Liver (tissue), 9 donors: ENCODE results near the gene TRIM67. TPM values are rescaled to one million over a fixed set of nuclear protein-coding genes. Genes with fewer than 3 reads are reported as not detected.
A peak's percentile ranks its signal among the peaks of the same experiment; 100 is the strongest.

Experiments used
- DNase-seq: peaks from one replicate; pipeline ENCODE4 v3.0.0-alpha.2; 2017; ENCODE audit warnings: low spot score
- H3K27ac ChIP-seq, 2 donors: one replicate each; pipeline ENCODE4 v1.7.0; 2013; ENCODE audit warnings: inconsistent platforms in 2 of 2, low read length in 2 of 2, control low read depth in 1 of 2, low read depth in 1 of 2, mild to moderate bottlenecking in 1 of 2
- H3K27me3 ChIP-seq, 4 donors: one replicate each; pipeline versions ENCODE4 v1.6.1 to v1.7.0; 2013; ENCODE audit warnings: low read length in 3 of 4, inconsistent platforms in 1 of 4, mild to moderate bottlenecking in 1 of 4, moderate library complexity in 1 of 4; ENCODE audit not compliant: control insufficient read depth in 4 of 4, insufficient read depth in 4 of 4
- H3K36me3 ChIP-seq, 4 donors: one replicate each; pipeline versions ENCODE4 v1.6.1 to v1.7.0; 2013; ENCODE audit warnings: low read length in 3 of 4, mild to moderate bottlenecking in 3 of 4, low read depth in 1 of 4, moderate library complexity in 1 of 4; ENCODE audit not compliant: control insufficient read depth in 4 of 4, insufficient read depth in 3 of 4
- H3K4me1 ChIP-seq, 4 donors: one replicate each; pipeline versions ENCODE4 v1.6.1 to v1.7.0; 2013; ENCODE audit warnings: low read length in 3 of 4, mild to moderate bottlenecking in 3 of 4, moderate library complexity in 1 of 4; ENCODE audit not compliant: control insufficient read depth in 4 of 4, insufficient read depth in 4 of 4
- H3K4me3 ChIP-seq, 3 donors: one replicate each; pipeline versions ENCODE4 v1.6.1 to v1.7.0; 2013; ENCODE audit warnings: low read length in 3 of 3, control low read depth in 1 of 3, low read depth in 1 of 3, mild to moderate bottlenecking in 1 of 3
- H3K9ac ChIP-seq, 2 donors: one replicate each; pipeline ENCODE4 v1.7.0; 2013; ENCODE audit warnings: low read length in 2 of 2, mild to moderate bottlenecking in 2 of 2, moderate library complexity in 2 of 2, control low read depth in 1 of 2, low read depth in 1 of 2
- H3K9me3 ChIP-seq, 4 donors: one replicate each; pipeline versions ENCODE4 v1.6.1 to v1.7.0; 2013; ENCODE audit warnings: low read length in 3 of 4; ENCODE audit not compliant: control insufficient read depth in 4 of 4
- FOXA1 ChIP-seq: IDR thresholded peaks from 2 replicates; pipeline ENCODE4 v1.6.1; 2016; ENCODE audit warnings: antibody characterized with exemption
- HNF4G ChIP-seq: IDR thresholded peaks from 2 replicates; pipeline ENCODE4 v1.6.1; 2016; ENCODE audit warnings: antibody characterized with exemption
- NR2F2 ChIP-seq: IDR thresholded peaks from 2 replicates; pipeline ENCODE4 v1.6.1; 2016; ENCODE audit warnings: antibody characterized with exemption
- RAD21 ChIP-seq, 2 donors: IDR thresholded peaks; 2 replicates each; pipeline ENCODE4 v1.6.1; 2016; ENCODE audit warnings: antibody characterized with exemption in 2 of 2, mild to moderate bottlenecking in 2 of 2
- RXRA ChIP-seq, 2 donors: IDR thresholded peaks; 2 replicates each; pipeline ENCODE4 v1.6.1; 2017 to 2018; ENCODE audit warnings: antibody characterized with exemption in 2 of 2, mild to moderate bottlenecking in 1 of 2
- TAF1 ChIP-seq: conservative IDR thresholded peaks from 2 replicates; pipeline ENCODE4 v1.6.1; 2016; ENCODE audit warnings: antibody characterized with exemption, mild to moderate bottlenecking
- YY1 ChIP-seq: IDR thresholded peaks from 2 replicates; pipeline ENCODE4 v1.6.1; 2016; ENCODE audit warnings: antibody characterized with exemption, mild to moderate bottlenecking
- WGBS: extraction: QIAGEN DNeasy Blood & Tissue Kit; methylation state at CpG from one replicate; pipeline ENCODE4 v1.1.7; 2013; 5-methylcytosine and 5-hydroxymethylcytosine counted together
- polyA plus RNA-seq, 2 donors: library from polyadenylated mRNA; stranded (reverse) in 1 of 2; unstranded in 1 of 2; fragments of 200-250 nt in 1 of 2; fragments of >200 nt in 1 of 2; fragmentation: Nextera tagmentation in 1 of 2; extraction: Ambion mirVana in 1 of 2; gene quantifications; one replicate each; pipeline versions ENCODE4 v1.2.1 to v1.2.3, GENCODE V29; 2013 to 2015
- total RNA-seq, 2 donors: library from RNA; depleted of rRNA; stranded (reverse); fragments of >200 nt; gene quantifications; one replicate each; pipeline ENCODE4 v1.2.3, GENCODE V29; 2014
- TF ChIP-seq, protein P1 (sequence below): fragments of 150-350 bp; IDR thresholded peaks from 2 replicates; pipeline ENCODE4 v1.5.1; 2017; ENCODE audit warnings: improper control_type of control experiment, low read depth, low read length; ENCODE audit not compliant: missing input control
- TF ChIP-seq, protein P2 (sequence below): IDR thresholded peaks from 2 replicates; pipeline ENCODE4 v1.6.1; 2016; ENCODE audit warnings: antibody characterized with exemption, mild to moderate bottlenecking
- TF ChIP-seq, protein P3 (sequence below): IDR thresholded peaks from 2 replicates; pipeline ENCODE4 v1.6.1; 2016; ENCODE audit warnings: antibody characterized with exemption
- TF ChIP-seq, protein P4 (sequence below): IDR thresholded peaks from 2 replicates; pipeline ENCODE4 v1.6.1; 2016; ENCODE audit warnings: antibody characterized with exemption
- donor health status: healthy.
- donor health status: healthy.
- donor health status: healthy.
- donor health status: healthy.
- donor health status: healthy.

TRIM67 gene
- total and polyA plus RNA-seq, 4 donors, result under 0.01 to 0.05 TPM; not detected in 2

GRCh38 chr1:231236938-231237337 is 75.1 kb downstream of the TRIM67 start:
- 91% methylated on average over 9 of the region's 9 CpGs for WGBS
- Histone ChIP-seq H3K27ac (peak overlapping the region; percentile 59 to 84), H3K9ac (no peak overlapping the region), H3K4me1 (peaks cover 16 to 83% (median 76%) of the 10 kb centered on the region in 4 donors), H3K36me3 (peaks cover 0 to 16% (median 2%) of the 10 kb centered on the region in 4 donors), H3K9me3 (no peaks in the 10 kb centered on the region), H3K27me3 (no peaks in the 10 kb centered on the region), H3K4me3 (no peak overlapping the region)
- TF ChIP-seq, protein P1, sequence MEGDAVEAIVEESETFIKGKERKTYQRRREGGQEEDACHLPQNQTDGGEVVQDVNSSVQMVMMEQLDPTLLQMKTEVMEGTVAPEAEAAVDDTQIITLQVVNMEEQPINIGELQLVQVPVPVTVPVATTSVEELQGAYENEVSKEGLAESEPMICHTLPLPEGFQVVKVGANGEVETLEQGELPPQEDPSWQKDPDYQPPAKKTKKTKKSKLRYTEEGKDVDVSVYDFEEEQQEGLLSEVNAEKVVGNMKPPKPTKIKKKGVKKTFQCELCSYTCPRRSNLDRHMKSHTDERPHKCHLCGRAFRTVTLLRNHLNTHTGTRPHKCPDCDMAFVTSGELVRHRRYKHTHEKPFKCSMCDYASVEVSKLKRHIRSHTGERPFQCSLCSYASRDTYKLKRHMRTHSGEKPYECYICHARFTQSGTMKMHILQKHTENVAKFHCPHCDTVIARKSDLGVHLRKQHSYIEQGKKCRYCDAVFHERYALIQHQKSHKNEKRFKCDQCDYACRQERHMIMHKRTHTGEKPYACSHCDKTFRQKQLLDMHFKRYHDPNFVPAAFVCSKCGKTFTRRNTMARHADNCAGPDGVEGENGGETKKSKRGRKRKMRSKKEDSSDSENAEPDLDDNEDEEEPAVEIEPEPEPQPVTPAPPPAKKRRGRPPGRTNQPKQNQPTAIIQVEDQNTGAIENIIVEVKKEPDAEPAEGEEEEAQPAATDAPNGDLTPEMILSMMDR, result no peak
- peak; percentile 4 for TF ChIP-seq HNF4G
- DNase-seq, result no peak

DNA sequence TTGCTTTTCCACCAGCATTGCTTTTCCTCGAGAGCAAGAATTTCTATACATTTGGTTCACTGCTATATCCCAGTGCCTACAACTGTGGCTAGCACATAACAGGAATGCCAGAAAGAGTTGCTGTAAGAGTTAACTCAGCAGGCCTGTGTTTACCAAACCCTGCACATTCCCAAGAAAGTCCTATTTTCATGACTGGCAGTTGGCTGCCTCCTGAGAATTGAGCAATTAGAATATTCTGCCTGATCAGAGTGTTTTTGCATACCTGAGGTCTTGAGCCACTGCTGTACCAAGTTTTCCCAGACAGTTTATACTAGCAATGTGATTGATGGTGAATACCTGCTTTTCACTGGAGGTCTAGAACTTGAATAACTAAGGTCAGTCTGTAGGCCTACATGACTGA is 76.4 kb downstream of the TRIM67 start:
- Histone ChIP-seq H3K36me3 (peaks cover 0 to 16% (median 2%) of the 10 kb centered on the region in 4 donors), H3K4me3 (no peak overlapping the region), H3K27me3 (no peaks in the 10 kb centered on the region), H3K9me3 (no peaks in the 10 kb centered on the region), H3K27ac (no peak overlapping the region), H3K4me1 (peaks cover 15 to 83% (median 77%) of the 10 kb centered on the region in 4 donors), H3K9ac (no peak overlapping the region)
- no peak for TF ChIP-seq TAF1
- TF ChIP-seq, protein P2, sequence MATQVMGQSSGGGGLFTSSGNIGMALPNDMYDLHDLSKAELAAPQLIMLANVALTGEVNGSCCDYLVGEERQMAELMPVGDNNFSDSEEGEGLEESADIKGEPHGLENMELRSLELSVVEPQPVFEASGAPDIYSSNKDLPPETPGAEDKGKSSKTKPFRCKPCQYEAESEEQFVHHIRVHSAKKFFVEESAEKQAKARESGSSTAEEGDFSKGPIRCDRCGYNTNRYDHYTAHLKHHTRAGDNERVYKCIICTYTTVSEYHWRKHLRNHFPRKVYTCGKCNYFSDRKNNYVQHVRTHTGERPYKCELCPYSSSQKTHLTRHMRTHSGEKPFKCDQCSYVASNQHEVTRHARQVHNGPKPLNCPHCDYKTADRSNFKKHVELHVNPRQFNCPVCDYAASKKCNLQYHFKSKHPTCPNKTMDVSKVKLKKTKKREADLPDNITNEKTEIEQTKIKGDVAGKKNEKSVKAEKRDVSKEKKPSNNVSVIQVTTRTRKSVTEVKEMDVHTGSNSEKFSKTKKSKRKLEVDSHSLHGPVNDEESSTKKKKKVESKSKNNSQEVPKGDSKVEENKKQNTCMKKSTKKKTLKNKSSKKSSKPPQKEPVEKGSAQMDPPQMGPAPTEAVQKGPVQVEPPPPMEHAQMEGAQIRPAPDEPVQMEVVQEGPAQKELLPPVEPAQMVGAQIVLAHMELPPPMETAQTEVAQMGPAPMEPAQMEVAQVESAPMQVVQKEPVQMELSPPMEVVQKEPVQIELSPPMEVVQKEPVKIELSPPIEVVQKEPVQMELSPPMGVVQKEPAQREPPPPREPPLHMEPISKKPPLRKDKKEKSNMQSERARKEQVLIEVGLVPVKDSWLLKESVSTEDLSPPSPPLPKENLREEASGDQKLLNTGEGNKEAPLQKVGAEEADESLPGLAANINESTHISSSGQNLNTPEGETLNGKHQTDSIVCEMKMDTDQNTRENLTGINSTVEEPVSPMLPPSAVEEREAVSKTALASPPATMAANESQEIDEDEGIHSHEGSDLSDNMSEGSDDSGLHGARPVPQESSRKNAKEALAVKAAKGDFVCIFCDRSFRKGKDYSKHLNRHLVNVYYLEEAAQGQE, result no peak
- TF ChIP-seq NR2F2, result no peak
- TF ChIP-seq, protein P3, sequence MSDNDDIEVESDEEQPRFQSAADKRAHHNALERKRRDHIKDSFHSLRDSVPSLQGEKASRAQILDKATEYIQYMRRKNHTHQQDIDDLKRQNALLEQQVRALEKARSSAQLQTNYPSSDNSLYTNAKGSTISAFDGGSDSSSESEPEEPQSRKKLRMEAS, result no peak
- TF ChIP-seq YY1, result no peak
- no peak for TF ChIP-seq HNF4G
- TF ChIP-seq, protein P4, sequence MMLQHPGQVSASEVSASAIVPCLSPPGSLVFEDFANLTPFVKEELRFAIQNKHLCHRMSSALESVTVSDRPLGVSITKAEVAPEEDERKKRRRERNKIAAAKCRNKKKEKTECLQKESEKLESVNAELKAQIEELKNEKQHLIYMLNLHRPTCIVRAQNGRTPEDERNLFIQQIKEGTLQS, result no peak
- no peak for DNase-seq
- 93% methylated on average over 1 of the region's 1 CpG for WGBS

DNA sequence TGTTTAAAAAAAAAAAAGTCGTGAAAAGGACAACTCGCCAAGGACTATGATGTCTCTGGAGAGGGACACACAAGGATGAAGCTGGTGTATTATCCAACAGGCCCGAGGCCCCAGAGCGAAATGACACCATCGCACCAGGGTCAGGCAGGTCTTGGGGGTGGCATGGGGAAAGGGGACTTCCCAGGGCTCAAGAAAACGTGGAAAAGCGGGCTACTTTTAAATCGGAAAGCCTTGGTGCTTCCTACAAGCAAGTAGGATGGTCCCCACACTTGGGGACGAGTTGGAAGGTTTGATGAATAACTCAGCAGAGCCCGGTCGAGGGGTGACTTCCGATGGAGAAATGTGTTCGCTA is 78.6 kb downstream of the TRIM67 start:
- Histone ChIP-seq H3K27ac (peak overlapping the region; percentile 67 to 73), H3K27me3 (no peaks in the 10 kb centered on the region), H3K9ac (peak overlapping the region; percentile 51 to 93), H3K36me3 (peaks cover 0 to 16% (median 2%) of the 10 kb centered on the region in 4 donors), H3K4me3 (peak overlapping the region; percentile 57 to 96 (median 84)), H3K4me1 (peaks cover 9 to 69% (median 61%) of the 10 kb centered on the region in 4 donors), H3K9me3 (no peaks in the 10 kb centered on the region)
- WGBS, result 1% methylated on average over 13 of the region's 13 CpGs
- no peak for DNase-seq
- TF ChIP-seq YY1 (no peak), RAD21 (IDR thresholded peaks at IDR 0.05) (no peak), RXRA (IDR thresholded peaks at IDR 0.05) (no peak), FOXA1 (no peak)
